Natural killer cell treated with Interleukin-12 subunit alpha and Interleukin-12 subunit beta and Interleukin-15 and Interleukin-18, amount 100 ng/mL, for 72 hours (primary cell): Measurements from ENCODE around the gene PPOX. TPM values are rescaled to one million over a fixed set of nuclear protein-coding genes. Genes with fewer than 3 reads are reported as not detected.

Source experiments
- ATAC-seq, 2 donors: fragments of 150-1000 bp; cut with Tn5 transposase in 1 of 2; sonication (Bioruptor Pico), chemical (Tn5 transposase) in 1 of 2; 2 replicates each; pipeline ENCODE4 v1.10.0; 2021
- DNase-seq: peaks from one replicate; pipeline ENCODE4 v3.0.0; 2022; ENCODE audit warnings: low spot score
- H3K27ac Mint-ChIP-seq, 2 donors: 1 replicate in 1 of 2; 2 replicates in 1 of 2; pipeline ENCODE4 v1.8.0; 2022; ENCODE audit warnings: mixed read lengths in 2 of 2, mild to moderate bottlenecking in 1 of 2, moderate library complexity in 1 of 2
- H3K27me3 Mint-ChIP-seq, 2 donors: 1 replicate in 1 of 2; 2 replicates in 1 of 2; pipeline ENCODE4 v1.8.0; 2022; ENCODE audit warnings: mixed read lengths in 2 of 2
- H3K36me3 Mint-ChIP-seq: one replicate; pipeline ENCODE4 v1.8.0; 2022; ENCODE audit warnings: mixed read lengths
- H3K4me1 Mint-ChIP-seq, 2 donors: 1 replicate in 1 of 2; 2 replicates in 1 of 2; pipeline ENCODE4 v1.8.0; 2022; ENCODE audit warnings: low read depth in 2 of 2, mixed read lengths in 2 of 2, mild to moderate bottlenecking in 1 of 2
- H3K4me3 Mint-ChIP-seq: one replicate; pipeline ENCODE4 v1.8.0; 2022; ENCODE audit warnings: mixed read lengths
- H3K9me3 Mint-ChIP-seq: 2 replicates; pipeline ENCODE4 v1.8.0; 2022; ENCODE audit warnings: mixed read lengths
- total RNA-seq, 2 donors: library from RNA; stranded (reverse); gene quantifications; one replicate each; pipeline ENCODE4 v1.2.3, GENCODE V29; 2022

Gene PPOX
- total RNA-seq, 2 donors from 2014 or later = 25.7 to 30.3 TPM

DNA sequence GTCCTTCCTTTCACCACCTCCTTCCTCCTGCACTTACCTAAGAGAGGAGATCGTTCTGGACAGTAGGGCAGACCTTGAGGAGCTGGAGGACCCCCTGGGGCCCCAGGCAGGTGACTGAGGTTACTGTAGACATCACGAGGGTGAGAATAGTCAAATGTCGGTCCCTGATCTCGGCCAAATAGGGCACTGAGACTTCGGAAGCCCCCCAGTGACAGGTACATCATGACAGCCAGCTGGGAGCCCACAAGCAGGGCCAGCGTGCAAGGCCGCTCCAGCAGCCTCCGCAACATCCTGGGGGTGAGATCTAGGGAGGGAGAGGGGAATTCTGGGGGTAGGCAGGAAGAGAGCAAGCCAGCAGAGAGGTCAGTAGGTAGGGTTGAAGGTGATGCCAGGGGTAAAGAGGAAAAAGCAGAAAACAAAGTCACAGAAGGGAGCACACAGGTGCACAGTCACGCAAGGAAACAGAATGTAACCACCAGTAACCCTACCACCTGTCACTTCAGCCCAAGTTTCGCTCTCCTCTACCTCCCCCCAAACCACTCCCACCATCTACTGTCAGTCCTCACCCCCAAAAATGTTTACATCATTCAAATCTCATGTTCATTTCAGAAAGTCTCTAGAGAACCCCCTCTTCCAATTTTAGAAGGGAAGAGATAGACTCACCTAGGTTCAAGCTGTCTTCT lies 9.7 kb downstream of the PPOX start:
- H3K9me3 Mint-ChIP-seq = no peaks in the 10 kb centered on the region
- no peaks in the 10 kb centered on the region for H3K27me3 Mint-ChIP-seq
- H3K36me3 Mint-ChIP-seq = peaks cover 30% of the 10 kb centered on the region
- DNase-seq = no peak
- peaks cover 52 to 71% of the 10 kb centered on the region in 2 donors for H3K4me1 Mint-ChIP-seq
- no peak for ATAC-seq
- H3K27ac Mint-ChIP-seq = peak overlapping the region; percentile 85 to 96
- peak overlapping the region; percentile 99 for H3K4me3 Mint-ChIP-seq

GRCh38 chr1:161176468-161177111 lies 10.4 kb downstream of the PPOX start:
- peaks cover 54 to 70% of the 10 kb centered on the region in 2 donors for H3K4me1 Mint-ChIP-seq
- no peaks in the 10 kb centered on the region for H3K9me3 Mint-ChIP-seq
- ATAC-seq (peak in 1 of 2 donors; percentile 1), DNase-seq (no peak)
- H3K27ac Mint-ChIP-seq = peak overlapping the region; percentile 85 to 96
- H3K4me3 Mint-ChIP-seq = peak overlapping the region; percentile 99
- H3K27me3 Mint-ChIP-seq = no peaks in the 10 kb centered on the region
- H3K36me3 Mint-ChIP-seq = peaks cover 27% of the 10 kb centered on the region

DNA sequence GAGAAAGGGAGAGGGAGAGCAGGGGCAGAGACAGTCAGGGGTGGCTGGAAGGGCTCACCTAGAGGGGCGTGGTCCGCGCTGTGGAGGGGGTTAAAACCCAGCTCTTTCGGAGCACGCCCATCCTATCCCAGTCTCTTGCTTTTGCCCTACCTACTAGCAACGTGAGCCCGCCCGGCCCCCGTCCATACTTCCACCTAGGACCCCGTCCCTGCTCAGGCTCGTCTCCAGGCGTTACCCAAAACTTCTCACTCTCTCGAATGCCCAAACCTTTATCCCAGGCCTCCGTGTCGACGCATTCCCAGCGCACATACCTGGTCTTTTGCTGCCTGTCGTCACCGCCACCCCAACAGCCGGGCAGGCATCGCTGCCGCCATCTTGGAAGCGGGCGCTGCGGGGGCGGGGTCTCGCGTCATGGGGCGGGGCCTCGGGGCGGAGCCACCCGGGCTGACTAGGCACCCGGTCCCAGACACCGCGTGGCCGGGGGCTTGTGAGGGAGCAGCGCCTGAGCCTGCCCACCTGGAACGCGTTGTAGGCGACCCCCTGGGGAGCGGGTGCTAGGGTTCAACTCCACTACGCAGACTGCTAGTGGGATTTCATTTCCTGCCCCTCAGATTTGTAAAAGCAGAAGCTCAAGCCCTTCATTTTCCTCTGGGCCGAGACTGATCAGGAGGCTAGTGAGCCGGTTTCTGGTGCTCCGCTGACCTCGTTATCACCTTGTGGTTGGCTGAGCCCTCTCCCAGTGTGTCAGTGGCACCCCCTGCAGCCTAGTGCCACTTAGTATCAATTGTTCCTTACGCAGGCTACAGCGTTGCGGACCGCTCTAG lies 11.1 kb downstream of the PPOX start, which contains the start of gene B4GALT3:
TSS of gene B4GALT3 (minus strand) at position 396 of the 824 bp plus-strand sequence. CDS start 1,447 bp downstream, outside the sequence.
- Mint-ChIP-seq H3K4me1 (peaks cover 60 to 69% of the 10 kb centered on the region in 2 donors), H3K4me3 (peak within 1 kb of the TSS; percentile 99), H3K9me3 (no peaks in the 10 kb centered on the region), H3K27me3 (no peaks in the 10 kb centered on the region), H3K36me3 (peaks cover 23% of the 10 kb centered on the region), H3K27ac (peak within 1 kb of the TSS; percentile 85 to 96)
- peak; percentile 95 to 97 for ATAC-seq
- DNase-seq = peak; percentile 91

DNA sequence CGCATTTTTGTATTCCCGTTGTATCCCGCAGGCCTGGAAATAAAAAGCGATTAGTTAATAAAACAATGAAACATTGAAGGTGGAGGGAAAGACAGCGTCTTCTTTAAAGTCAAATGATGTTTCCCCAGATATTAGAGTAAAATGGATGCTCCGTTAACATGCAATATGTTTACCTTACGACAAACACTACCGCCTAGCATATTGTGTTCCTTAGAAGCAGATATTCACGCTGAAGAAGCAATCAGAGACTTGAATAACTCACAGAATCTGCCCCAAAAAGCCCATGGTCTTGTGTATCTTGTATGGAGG lies 11.7 kb downstream of the PPOX start:
- Mint-ChIP-seq H3K9me3 (no peaks in the 10 kb centered on the region), H3K27me3 (no peaks in the 10 kb centered on the region), H3K36me3 (peaks cover 17% of the 10 kb centered on the region), H3K4me3 (peak overlapping the region; percentile 99), H3K27ac (peak overlapping the region; percentile 85 to 96), H3K4me1 (peaks cover 59 to 69% of the 10 kb centered on the region in 2 donors)
- DNase-seq (no peak), ATAC-seq (no peak)

DNA sequence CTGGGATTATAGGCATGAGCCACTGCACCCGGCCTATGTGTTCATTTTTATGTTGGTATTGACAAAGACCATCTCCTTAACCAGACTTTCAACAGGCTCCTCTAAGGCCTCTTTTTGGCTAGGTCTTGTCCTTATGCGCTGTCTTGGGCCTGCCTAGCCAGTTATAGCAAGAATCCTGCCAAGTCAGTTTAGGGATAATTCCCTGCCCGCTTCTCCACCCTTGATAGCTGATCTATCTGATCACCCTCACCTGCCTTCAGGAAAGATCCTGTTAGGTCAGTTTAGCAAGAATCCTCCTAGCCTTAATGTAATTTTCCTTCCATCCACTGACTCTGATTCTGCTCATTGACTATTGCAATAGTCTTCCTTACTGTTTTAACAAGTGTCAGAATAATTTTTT lies 13.5 kb downstream of the PPOX start:
- DNase-seq (no peak), ATAC-seq (no peak)
- Mint-ChIP-seq H3K36me3 (peaks cover 1% of the 10 kb centered on the region), H3K27me3 (no peaks in the 10 kb centered on the region), H3K4me1 (peaks cover 66 to 74% of the 10 kb centered on the region in 2 donors), H3K27ac (peak overlapping the region; percentile 89 to 91), H3K9me3 (no peaks in the 10 kb centered on the region), H3K4me3 (no peak overlapping the region)

- no peaks in the 10 kb centered on the region for H3K9me3 Mint-ChIP-seq
- peak overlapping the region; percentile 89 to 91 for H3K27ac Mint-ChIP-seq
- DNase-seq (no peak), ATAC-seq (no peak)
- H3K4me1 Mint-ChIP-seq = peaks cover 69 to 73% of the 10 kb centered on the region in 2 donors
- H3K36me3 Mint-ChIP-seq = no peaks in the 10 kb centered on the region
- no peaks in the 10 kb centered on the region for H3K27me3 Mint-ChIP-seq
- no peak overlapping the region for H3K4me3 Mint-ChIP-seq
These were observed 14.4 kb downstream of the PPOX start for GRCh38 chr1:161180639-161181038.

GRCh38 chr1:161182214-161182613 lies 16.0 kb downstream of the PPOX start:
- ATAC-seq (peak; percentile 70 to 81), DNase-seq (peak; percentile 73)
- Mint-ChIP-seq H3K27ac (peak overlapping the region; percentile 91 to 98), H3K9me3 (no peaks in the 10 kb centered on the region), H3K4me3 (peak overlapping the region; percentile 89), H3K36me3 (no peaks in the 10 kb centered on the region), H3K4me1 (peaks cover 73 to 74% of the 10 kb centered on the region in 2 donors), H3K27me3 (no peaks in the 10 kb centered on the region)

- Mint-ChIP-seq H3K4me1 (peaks cover 67 to 72% of the 10 kb centered on the region in 2 donors), H3K4me3 (peak overlapping the region; percentile 85), H3K36me3 (no peaks in the 10 kb centered on the region), H3K9me3 (no peaks in the 10 kb centered on the region), H3K27me3 (no peaks in the 10 kb centered on the region), H3K27ac (peak overlapping the region; percentile 91 to 98)
- peak; percentile 77 for DNase-seq
- peak; percentile 82 to 84 for ATAC-seq
These were observed 19.1 kb downstream of the PPOX start for GRCh38 chr1:161185282-161185682.

GRCh38 chr1:161185732-161186311 lies 19.6 kb downstream of the PPOX start:
- Mint-ChIP-seq H3K27me3 (no peaks in the 10 kb centered on the region), H3K27ac (peak overlapping the region; percentile 91 to 98), H3K4me3 (peak overlapping the region; percentile 85), H3K4me1 (peaks cover 62 to 70% of the 10 kb centered on the region in 2 donors), H3K36me3 (no peaks in the 10 kb centered on the region), H3K9me3 (no peaks in the 10 kb centered on the region)
- ATAC-seq (peak; percentile 44 to 65), DNase-seq (no peak)

- no peaks in the 10 kb centered on the region for H3K9me3 Mint-ChIP-seq
- H3K4me1 Mint-ChIP-seq = peaks cover 55 to 66% of the 10 kb centered on the region in 2 donors
- H3K36me3 Mint-ChIP-seq = no peaks in the 10 kb centered on the region
- peak overlapping the region; percentile 39 for H3K4me3 Mint-ChIP-seq
- no peak for ATAC-seq
- H3K27me3 Mint-ChIP-seq = no peaks in the 10 kb centered on the region
- peak overlapping the region; percentile 91 to 98 for H3K27ac Mint-ChIP-seq
- DNase-seq = no peak
These were observed 21.1 kb downstream of the PPOX start for GRCh38 chr1:161187311-161187710.

GRCh38 chr1:161188381-161188780 lies 22.2 kb downstream of the PPOX start:
- H3K4me1 Mint-ChIP-seq = peaks cover 53 to 70% of the 10 kb centered on the region in 2 donors
- no peaks in the 10 kb centered on the region for H3K9me3 Mint-ChIP-seq
- no peak for ATAC-seq
- no peaks in the 10 kb centered on the region for H3K36me3 Mint-ChIP-seq
- H3K27me3 Mint-ChIP-seq = no peaks in the 10 kb centered on the region
- H3K27ac Mint-ChIP-seq = peak overlapping the region; percentile 41 to 74
- no peak for DNase-seq
- H3K4me3 Mint-ChIP-seq = no peak overlapping the region

DNA sequence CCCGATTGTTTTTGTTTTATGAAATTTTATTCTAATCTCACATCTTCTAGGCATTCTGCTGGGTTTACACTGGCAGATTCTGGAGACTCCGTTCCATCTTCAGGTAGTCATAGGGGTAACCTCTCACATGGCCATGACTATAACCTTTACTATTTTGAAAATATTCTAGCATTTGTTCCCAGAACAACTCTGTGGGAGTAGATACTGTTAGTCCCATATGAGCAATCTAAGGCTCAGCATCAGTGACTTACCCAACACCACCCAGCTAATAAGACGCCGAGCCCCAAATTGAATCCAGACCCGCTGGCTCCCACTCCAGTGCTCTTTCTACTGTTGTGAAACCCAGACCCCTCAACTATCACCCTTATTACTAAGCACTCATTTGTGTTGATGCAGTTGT lies 22.8 kb downstream of the PPOX start:
- H3K9me3 Mint-ChIP-seq = no peaks in the 10 kb centered on the region
- H3K27ac Mint-ChIP-seq = peak overlapping the region; percentile 41 to 74
- DNase-seq = no peak
- H3K4me3 Mint-ChIP-seq = no peak overlapping the region
- H3K27me3 Mint-ChIP-seq = no peaks in the 10 kb centered on the region
- no peak for ATAC-seq
- peaks cover 48 to 69% of the 10 kb centered on the region in 2 donors for H3K4me1 Mint-ChIP-seq
- no peaks in the 10 kb centered on the region for H3K36me3 Mint-ChIP-seq

- Mint-ChIP-seq H3K27me3 (no peaks in the 10 kb centered on the region), H3K4me1 (peaks cover 46 to 67% of the 10 kb centered on the region in 2 donors), H3K36me3 (no peaks in the 10 kb centered on the region), H3K4me3 (no peak overlapping the region), H3K9me3 (no peaks in the 10 kb centered on the region), H3K27ac (peak overlapping the region in 1 of 2 donors; percentile 59)
- DNase-seq (no peak), ATAC-seq (no peak)
These were observed 24.8 kb downstream of the PPOX start for GRCh38 chr1:161190962-161191521.
